NCI-H526 (cell line): ENCODE results near the gene MED12L.
A peak's percentile ranks its signal among the peaks of the same experiment; 100 is the strongest.
"Not testable (repeated sequence)": the region's sequence is repeated elsewhere in the genome, so short reads cannot be mapped to it uniquely, and the experiment has no call there.

Experiments
- DNase-seq, 2 experiments: peaks; one replicate each; lab custom pipeline; 2025; lab: John Stamatoyannopoulos, UW

MED12L gene, protein sequence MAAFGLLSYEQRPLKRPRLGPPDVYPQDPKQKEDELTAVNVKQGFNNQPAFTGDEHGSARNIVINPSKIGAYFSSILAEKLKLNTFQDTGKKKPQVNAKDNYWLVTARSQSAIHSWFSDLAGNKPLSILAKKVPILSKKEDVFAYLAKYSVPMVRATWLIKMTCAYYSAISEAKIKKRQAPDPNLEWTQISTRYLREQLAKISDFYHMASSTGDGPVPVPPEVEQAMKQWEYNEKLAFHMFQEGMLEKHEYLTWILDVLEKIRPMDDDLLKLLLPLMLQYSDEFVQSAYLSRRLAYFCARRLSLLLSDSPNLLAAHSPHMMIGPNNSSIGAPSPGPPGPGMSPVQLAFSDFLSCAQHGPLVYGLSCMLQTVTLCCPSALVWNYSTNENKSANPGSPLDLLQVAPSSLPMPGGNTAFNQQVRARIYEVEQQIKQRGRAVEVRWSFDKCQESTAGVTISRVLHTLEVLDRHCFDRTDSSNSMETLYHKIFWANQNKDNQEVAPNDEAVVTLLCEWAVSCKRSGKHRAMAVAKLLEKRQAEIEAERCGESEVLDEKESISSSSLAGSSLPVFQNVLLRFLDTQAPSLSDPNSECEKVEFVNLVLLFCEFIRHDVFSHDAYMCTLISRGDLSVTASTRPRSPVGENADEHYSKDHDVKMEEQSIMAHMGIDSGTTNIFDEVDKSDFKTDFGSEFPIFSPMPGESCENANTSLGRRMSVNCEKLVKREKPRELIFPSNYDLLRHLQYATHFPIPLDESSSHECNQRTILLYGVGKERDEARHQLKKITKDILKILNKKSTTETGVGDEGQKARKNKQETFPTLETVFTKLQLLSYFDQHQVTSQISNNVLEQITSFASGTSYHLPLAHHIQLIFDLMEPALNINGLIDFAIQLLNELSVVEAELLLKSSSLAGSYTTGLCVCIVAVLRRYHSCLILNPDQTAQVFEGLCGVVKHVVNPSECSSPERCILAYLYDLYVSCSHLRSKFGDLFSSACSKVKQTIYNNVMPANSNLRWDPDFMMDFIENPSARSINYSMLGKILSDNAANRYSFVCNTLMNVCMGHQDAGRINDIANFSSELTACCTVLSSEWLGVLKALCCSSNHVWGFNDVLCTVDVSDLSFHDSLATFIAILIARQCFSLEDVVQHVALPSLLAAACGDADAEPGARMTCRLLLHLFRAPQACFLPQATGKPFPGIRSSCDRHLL (N-terminal part only)

DNA sequence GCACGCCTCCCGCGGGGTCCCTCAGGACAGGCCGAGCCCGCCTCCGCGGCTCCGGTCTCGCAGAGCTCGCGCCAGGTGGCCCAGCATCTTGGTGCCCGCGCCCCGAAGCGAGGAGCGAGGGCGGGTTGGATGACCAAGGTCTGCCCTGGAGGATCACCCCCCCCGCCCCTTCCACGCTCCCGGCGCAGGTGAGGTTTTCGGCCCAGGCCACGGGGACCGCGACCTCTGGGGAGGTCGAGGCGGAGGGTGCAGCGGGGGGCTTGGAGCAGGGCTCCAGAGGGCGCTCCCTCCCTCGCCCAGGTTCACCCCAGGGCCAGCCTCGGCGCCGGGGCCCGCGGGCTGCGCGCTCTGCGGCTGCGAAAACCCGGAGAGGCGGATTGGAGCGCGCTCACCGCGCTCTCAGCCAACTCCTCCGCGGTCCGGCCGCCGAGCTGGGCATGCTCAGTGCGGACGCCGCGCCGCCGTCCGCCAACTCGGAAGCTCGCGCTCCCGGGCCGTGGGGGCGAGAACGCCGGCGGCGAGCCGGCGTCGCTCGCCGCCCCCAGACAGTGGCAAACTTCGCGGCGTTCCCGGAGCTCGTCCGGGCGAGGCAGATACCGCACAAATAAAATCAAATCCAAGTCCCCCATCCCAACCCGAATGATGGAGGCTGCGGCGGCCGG is at the start of gene MED12L:
TSS of gene MED12L (plus strand) at position 438 of the 662 bp plus-strand sequence. CDS start 1,263 bp downstream, outside the sequence.
- DNase-seq: peak; percentile 75 to 98

DNA sequence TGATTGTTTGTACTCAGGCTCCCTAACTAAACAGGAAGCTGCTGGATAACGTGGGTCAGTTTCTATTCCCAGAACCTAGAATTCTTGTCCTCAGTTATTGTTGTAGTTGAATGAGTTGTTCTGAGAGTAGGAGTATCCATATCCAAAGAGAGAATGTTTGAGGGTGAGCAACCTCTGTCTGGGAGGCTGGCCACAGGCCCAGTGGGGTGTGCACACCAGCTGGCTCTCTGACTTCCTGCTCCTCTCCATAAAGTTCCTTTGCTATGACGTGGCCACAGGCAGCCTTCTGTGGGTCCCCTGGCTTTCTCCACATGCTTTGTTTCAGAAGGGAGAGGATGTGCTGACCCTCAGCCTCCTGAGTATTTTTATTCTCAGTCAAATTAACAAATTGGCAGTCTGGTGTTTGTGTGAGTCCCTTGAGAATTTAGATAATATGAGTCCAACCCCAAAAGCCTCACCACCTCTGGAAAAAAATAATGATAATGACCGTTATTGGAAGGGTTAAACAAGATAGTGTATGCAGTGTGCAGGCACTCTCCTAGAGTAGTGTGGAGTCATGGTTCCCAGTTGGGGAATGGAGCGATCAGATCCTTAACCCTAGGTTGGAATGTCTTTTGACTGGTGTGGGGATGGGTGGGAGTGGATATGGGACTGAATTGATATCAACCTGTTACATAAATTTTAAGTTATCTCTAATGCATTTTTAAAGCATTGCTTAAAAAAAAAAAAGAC is 47.6 kb upstream of the MED12L start:
- DNase-seq: no peak

DNA sequence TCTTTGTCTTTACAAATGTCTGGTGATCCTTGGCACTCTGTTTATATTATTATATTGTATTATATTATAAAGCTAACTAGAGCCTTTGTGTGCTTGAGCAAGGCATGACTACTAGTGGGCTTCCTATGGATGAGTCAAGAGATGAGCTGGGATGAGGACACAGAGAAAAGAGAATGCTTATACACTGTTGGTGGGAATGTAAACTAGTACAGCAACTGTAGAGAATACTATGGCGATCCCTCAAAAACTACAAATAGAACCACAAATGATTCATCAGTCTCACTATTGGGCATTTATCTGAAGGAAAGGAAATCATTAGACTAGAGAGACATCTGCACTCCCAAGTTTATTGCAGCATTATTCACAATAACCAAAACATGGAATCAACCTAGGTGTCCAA is 40.8 kb upstream of the MED12L start:
- no peak for DNase-seq

DNA sequence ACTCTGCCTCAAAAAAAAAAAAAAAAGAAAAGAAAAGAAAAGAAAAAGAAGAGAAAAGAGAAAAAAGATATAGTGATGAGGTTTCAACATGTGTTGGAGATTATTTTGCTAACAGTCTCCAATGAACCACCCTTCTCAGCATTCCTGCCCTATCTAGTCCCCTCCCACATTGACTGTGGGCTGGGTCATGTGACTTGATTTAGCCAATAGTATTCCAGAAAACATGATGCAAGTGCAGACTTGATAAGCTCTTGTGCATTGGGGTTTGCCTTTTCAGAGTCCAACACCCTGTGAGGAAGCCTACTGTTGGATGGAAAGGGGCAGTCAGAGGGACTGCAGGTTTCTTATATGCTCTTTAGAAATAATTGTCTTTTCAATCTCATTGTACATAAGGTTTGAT is 37.8 kb upstream of the MED12L start:
- DNase-seq: peak in 1 of 2 experiments; percentile 11

DNA sequence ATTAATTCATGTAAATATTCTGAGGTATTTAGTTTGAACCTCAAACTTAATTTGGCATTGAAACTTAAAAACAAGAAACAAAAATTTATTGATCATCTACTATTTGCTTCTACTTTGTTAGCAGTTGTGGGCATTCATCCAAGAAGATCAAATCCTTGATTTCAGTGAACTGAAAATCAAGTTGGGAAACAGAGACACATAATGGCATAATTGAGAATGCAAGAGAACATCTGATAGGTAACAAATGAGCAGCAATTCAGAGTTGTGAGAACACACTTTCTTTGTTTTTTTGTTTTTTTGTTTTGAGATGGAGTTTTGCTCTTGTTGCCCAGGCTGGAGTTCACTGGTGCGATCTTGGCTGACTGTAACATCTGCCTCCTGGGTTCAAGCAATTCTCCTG is 33.9 kb upstream of the MED12L start:
- DNase-seq: no peak

DNA sequence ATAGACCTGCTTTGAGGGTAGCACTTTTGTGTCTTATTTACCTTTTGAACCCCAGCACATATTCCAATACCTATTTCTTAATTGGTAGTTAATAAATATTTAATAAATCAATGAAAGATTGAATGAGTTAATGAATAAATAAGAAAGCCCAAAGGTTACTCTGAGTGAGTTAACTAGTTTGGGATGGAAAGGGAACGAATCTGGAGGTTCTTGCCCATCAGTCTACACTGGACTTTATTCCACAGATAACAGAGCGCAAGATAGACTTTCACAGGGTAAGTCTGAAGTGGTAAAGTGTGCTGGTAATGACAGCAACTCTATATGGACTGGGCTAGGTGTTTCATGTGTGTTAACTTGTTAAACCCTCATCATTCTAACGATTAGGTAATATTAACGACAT is 33.1 kb upstream of the MED12L start:
- no peak for DNase-seq

DNA sequence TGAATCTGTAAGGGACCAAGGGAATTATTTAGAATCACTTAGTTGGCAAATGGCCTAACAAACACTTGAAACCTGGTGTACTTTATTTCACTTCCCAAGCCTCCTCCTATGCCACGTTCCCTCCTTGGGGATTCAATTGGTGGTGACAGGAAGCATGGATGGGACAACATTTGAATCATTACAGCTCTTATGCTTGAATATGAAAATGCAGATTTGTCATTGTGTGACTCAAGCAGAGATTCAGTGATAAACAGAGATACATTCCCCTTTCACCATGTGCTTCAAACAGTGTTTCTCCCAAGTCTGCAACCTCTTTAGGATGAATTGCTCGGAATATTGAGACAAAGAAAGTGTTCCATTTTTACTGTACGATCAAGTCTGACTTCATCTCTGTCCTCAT is 32.7 kb upstream of the MED12L start:
- DNase-seq: no peak

DNA sequence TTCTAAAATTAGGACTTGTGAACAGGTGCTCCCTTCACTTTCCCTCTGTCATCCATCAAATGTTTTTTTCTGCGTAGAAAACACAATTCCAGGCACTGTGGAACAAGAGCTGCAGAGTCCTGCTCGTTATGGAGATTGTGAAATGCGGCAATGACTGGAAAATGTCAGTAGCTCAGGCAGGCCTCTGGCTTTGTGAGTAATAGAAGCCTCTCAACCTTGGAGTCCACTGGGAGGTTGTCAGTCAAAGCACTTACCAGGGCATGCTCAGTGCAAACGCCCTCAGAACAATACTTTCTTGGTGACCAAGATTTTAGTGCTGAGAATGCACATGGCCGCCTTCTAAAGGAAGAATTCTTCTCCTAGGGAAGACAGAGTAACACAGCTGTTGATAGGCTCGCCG is 26.7 kb upstream of the MED12L start:
- DNase-seq: no peak

DNA sequence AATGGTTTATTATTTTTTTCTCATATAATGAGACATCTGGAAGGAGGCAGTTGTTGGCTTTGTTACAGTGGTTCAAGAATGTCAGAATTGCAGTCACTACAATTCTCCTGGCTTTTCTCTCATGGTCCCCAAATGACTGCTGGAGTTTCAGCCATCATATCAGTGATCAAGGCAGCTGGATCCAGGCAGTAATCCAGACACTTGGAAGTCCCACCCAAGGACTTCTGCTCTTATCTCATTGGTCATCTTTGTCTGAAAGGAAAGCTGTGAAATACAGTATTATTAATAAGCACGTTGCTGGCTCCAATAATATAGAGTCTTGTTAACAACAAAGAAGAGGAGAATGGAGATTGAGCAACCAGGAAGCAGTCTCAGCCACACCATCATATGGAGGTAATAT is 22.9 kb upstream of the MED12L start:
- no peak for DNase-seq

DNA sequence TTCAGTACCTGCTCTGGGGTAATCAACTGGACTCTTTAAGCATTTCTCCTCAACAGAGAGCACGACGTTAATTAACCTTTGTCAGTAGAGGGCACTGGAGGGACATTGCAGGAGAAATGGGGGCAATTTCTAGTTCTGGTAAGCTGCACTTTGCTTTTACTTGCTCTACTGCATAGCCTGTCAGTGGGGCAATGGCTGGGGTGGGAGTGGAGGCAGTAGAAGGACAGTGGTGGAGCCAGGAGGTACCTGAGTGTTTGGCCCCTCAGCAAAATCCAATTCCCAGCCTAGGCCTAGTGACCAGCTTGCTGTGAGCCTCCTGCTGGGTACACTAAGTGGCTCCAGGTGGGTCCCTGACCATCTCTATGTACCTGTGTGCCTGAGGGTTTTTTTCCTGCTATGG is 18.3 kb upstream of the MED12L start:
- peak; percentile 51 to 54 for DNase-seq

DNA sequence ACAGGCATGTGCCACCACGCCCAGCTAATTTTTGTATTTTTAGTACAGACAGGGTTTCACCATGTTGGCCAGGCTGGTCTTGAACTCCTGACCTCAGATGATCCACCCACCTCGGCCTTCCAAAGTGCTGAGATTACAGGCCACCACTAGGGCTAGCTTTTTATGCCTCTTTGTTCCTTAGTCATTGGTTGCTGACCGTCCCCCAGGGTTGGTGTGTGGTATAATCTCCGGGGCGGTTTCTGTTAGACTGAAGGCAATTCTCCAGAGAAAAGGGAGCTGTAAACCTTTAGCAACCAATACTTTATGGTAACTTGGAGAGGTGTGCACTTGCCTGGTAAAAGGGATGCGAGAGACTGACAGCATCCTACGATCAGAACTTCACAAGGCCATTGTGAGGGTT is 12.6 kb upstream of the MED12L start:
- DNase-seq: not testable (repeated sequence)

DNA sequence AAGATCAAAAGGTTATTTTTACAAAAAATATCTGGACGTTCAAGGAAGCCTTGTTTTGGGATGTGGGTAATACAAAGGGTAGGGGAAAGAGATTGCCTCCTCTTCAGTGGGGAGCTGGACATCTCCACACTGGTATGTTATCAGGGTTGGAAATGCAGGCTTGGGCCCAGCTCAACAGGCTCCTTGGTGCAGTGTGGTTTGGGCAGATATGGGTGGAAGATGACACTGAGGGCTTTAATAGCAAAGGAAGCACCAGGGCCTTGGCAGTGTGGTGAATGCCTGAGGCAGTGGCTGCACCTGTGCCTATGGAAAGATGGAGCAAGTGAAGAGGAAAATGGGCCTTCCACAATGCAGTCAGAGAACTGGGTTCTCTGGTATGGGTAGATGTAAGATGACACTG is 11.2 kb upstream of the MED12L start:
- DNase-seq: no peak

DNA sequence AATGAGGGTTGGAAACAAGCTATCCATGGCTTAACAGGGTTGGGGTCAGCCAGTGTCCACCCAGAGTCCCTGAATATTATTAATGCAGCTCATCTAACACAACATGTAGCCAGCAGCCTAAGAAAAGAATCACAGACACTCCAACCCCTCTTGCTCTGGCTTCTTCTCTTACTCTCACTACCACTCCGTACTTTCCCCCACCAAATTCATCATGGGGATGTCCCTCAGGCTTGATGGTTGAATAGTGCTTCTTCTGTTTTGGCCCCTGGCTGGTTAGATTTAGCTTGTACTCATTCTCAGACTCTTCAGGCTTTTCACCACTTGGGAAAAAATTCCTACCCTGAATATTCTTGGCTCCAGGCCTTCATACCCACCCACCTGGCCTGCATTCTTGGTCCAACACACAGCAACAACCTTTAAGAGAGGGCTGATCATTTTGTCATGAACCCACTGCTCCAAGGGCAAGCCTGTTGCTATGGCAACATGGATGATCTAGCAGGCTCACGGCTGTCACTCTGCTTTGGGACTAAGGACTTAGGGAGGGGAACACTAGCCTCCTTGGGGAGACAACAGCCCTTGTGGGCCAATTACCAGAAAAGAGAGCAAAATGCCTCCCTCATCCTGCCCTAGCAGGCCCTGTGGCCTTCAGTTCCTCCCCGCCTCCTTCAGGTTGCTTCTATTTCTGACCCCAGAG is 9.4 kb upstream of the MED12L start:
- DNase-seq: peak in 1 of 2 experiments; percentile 7

DNA sequence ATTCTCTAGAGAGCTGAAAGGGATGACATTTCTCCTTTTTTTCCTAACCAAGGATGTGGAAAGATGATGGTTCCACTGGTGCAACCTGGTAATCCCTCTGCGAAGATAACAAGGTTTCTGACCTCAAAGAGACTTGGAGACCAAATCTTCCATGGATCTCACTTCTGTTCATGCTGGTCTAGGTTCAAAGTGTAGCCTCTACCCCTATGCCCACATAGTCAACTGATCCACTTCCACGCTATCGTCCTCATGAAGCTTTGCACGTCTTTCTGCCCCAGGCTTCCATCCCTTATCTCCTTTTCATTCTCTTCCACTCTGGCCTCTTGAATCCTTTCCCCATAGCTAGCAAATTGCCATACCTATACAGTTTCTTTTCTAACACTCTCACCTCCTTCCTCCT is 8.8 kb upstream of the MED12L start:
- no peak for DNase-seq

DNA sequence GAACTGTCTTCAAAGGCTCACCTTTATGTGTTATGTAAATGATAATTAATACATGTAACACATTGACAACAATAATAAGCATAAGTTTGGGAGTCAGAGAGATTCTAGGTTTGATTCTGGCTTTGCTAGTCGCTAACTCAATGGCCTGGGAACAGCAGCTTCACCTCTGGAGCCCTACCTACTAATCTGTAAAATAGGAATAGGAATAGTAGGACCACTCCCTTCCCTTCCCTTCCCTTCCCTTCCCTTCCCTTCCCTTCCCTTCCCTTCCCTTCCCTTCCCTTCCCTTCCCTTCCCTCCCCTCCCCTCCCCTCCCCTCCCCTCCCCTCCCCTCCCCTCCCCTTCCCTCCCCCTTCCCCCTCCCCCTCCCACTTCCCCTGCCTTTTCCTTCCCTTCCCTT is 4.4 kb upstream of the MED12L start:
- DNase-seq: not testable (repeated sequence)

DNA sequence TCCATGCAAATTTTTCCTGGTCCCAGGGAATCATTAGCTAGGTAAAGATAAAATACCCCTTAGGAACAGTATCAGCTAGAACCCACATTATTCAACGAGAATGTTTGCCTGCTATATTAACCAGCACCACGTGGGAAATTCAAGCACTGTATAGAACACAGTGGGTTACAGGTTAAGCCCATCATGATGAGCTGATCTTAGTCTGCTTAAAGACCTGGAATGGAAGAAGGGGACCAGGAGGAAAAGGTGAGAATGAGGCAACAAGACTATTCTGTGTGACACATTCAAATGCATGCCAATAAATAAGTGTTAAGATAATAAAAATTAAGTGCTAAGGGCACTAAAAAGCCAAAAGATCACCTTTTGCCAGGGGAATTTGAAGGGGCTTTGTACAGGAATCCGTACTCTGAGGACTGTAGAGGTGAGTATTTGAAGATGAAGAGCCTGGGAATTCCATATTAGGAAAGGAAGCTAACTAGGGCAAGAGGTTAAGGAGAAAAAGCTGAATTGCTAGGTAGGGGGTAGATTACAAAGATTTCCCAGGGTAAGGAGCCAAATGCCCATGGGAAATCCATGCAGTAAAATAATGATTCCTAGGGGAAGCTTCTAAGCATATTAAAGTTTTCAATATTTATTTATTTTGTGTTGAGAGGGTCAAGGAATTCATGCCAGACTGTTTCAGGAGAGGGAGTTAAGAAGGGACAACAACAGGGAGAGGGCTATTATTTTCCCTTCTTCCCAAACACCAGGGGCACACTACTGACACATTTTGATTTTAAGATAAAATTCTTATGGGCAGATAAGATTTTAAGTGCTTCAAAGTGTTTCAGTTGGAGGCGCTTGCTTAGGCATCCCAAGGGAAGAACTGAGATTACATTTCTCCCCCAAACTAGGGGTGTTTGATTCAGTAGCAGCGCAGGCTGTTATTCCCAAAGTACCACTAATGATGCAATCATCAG is 2.3 kb upstream of the MED12L start:
- peak in 1 of 2 experiments; percentile 42 for DNase-seq

DNA sequence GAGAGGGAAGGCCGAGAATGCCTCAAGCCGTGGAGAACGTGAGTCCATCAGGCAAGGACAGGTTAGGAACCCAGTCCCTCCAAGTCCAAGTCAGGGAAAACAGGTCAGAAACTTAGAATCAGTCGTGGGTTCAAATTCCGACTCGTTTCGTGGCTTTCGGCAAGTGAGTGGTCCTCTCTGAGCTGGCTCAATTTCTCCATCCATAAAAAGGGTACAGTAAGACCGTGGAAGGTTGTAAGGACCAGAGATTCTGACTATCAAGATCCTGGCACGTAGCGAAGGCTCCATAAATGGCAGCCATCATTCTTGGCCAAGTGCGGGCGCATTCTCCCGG is 604 bp upstream of the MED12L start:
- no peak for DNase-seq

DNA sequence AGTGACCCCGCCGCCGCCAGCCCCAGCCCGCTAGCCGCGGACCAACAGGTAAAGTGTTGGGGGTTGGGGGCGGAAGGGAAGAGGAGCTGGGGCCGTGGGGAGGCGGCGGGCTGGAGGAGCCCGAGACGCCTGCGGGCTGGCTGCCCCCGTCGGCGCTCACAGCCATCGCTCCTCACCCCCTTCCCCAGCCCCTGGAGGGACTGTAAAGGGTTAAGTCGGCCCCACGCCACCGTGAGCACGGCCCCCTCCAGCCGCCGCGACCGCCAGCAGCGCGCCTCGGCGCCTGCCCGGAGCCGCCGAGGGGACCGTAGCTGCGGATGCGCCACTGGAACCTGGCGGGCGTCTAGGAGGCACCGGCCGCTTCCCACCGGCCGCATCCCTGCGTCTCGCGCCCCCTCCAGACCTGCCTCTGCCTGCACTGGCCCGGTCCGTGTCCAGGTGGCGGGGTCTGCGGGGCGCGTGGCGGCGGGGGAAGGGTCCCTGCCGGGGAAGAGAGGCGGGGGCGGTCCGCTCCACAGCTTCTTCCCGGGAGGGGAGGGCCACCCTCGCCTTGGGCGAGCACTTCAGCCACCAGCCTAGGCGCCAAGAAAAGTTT is 522 bp downstream of the MED12L start:
- peak; percentile 58 to 83 for DNase-seq
